Common myeloid progenitor, CD34-positive (primary cell): ENCODE data around the gene SSRP1.

ENCODE experiments used
- CTCF ChIA-PET: fragments of 350-600 bp; sonication (Branson Sonifier 250); formaldehyde crosslinking; loops from one replicate; lab custom pipeline; 2021; ENCODE audit warnings: antibody characterized with exemption; lab: Charles Lee
- POLR2A ChIA-PET: fragments of 350-600 bp; sonication (Branson Sonifier 250); formaldehyde crosslinking; loops from one replicate; lab custom pipeline; 2021; ENCODE audit warnings: antibody characterized with exemption; lab: Charles Lee
- DNase-seq, 3 donors: peaks; one replicate each; pipeline versions ENCODE4 v3.0.0 to v3.0.0-alpha.2; 2013
- H3K27ac ChIP-seq, 2 experiments: 1 replicate in 1 of 2; 2 replicates in 1 of 2; pipeline ENCODE4 v1.7.0; 2013; ENCODE audit warnings: inconsistent platforms in 2 of 2, low read length in 2 of 2, mild to moderate bottlenecking in 2 of 2, low read depth in 1 of 2, moderate library complexity in 1 of 2; ENCODE audit not compliant: severe bottlenecking in 2 of 2, insufficient read depth in 1 of 2, poor library complexity in 1 of 2
- H3K27me3 ChIP-seq, 5 experiments: replicated peaks in 2 of 5; 1 replicate in 3 of 5; 2 replicates in 2 of 5; pipeline versions ENCODE4 v1.6.1 to v1.7.0; 2013; ENCODE audit warnings: low read length in 4 of 5, mild to moderate bottlenecking in 2 of 5, moderate library complexity in 2 of 5, inconsistent platforms in 1 of 5; ENCODE audit not compliant: insufficient read depth in 5 of 5, control insufficient read depth in 4 of 5
- H3K36me3 ChIP-seq, 4 experiments: 1 replicate in 2 of 4; 2 replicates in 2 of 4; pipeline versions ENCODE4 v1.6.1 to v1.7.0; 2013; ENCODE audit warnings: low read length in 3 of 4, control low read depth in 1 of 4, mild to moderate bottlenecking in 1 of 4; ENCODE audit not compliant: control insufficient read depth in 4 of 4, insufficient read depth in 4 of 4
- H3K4me1 ChIP-seq, 4 experiments: 1 replicate in 3 of 4; 2 replicates in 1 of 4; pipeline versions ENCODE4 v1.6.1 to v1.7.1; 2013; ENCODE audit warnings: low read length in 3 of 4, mild to moderate bottlenecking in 3 of 4, control low read depth in 1 of 4, inconsistent platforms in 1 of 4, moderate library complexity in 1 of 4; ENCODE audit not compliant: control insufficient read depth in 4 of 4, insufficient read depth in 4 of 4; ENCODE audit errors: control extremely low read depth in 1 of 4
- H3K4me3 ChIP-seq, 7 experiments: 1 replicate in 4 of 7; 2 replicates in 3 of 7; pipeline versions ENCODE4 v1.5.1 to v1.7.0; 2013; ENCODE audit warnings: mild to moderate bottlenecking in 7 of 7, low read length in 6 of 7, moderate library complexity in 6 of 7, inconsistent platforms in 2 of 7, low read depth in 2 of 7, control low read depth in 1 of 7; ENCODE audit not compliant: insufficient read depth in 4 of 7, control insufficient read depth in 1 of 7; ENCODE audit errors: extremely low read depth in 1 of 7
- H3K9me3 ChIP-seq, 5 experiments: 1 replicate in 4 of 5; 2 replicates in 1 of 5; pipeline versions ENCODE4 v1.6.1 to v1.7.1; 2013; ENCODE audit warnings: low read length in 4 of 5, mild to moderate bottlenecking in 2 of 5, inconsistent platforms in 1 of 5, low read depth in 1 of 5, moderate library complexity in 1 of 5; ENCODE audit not compliant: control insufficient read depth in 4 of 5, insufficient read depth in 2 of 5; ENCODE audit errors: control extremely low read depth in 1 of 5
- WGBS: methylation state at CpG from one replicate; pipeline ENCODE4 v1.1.5; 2013; ENCODE audit not compliant: insufficient coverage; 5-methylcytosine and 5-hydroxymethylcytosine counted together

The SSRP1 gene

GRCh38 chr11:57375490-57375889 lies 39.8 kb upstream of the SSRP1 start:
- H3K36me3 ChIP-seq, result no peaks in the 10 kb centered on the region
- WGBS, result 20% methylated on average over 2 of the region's 2 CpGs
- ChIA-PET CTCF (no interaction called here), POLR2A (no interaction called here)
- DNase-seq, result no peak
- peaks cover 0 to 13% (median 7%) of the 10 kb centered on the region in 4 experiments for H3K4me1 ChIP-seq
- H3K27ac ChIP-seq, result no peak overlapping the region
- H3K27me3 ChIP-seq, result peaks cover 0 to 4% (median 0%) of the 10 kb centered on the region in 5 experiments
- no peak overlapping the region for H3K4me3 ChIP-seq
- no peaks in the 10 kb centered on the region for H3K9me3 ChIP-seq

GRCh38 chr11:57374966-57375365 lies 39.3 kb upstream of the SSRP1 start:
- Histone ChIP-seq H3K4me1 (peaks cover 0 to 13% (median 7%) of the 10 kb centered on the region in 4 experiments), H3K36me3 (no peaks in the 10 kb centered on the region), H3K4me3 (no peak overlapping the region), H3K27me3 (peaks cover 0 to 4% (median 0%) of the 10 kb centered on the region in 5 experiments), H3K9me3 (no peaks in the 10 kb centered on the region), H3K27ac (no peak overlapping the region)
- 92% methylated on average over 2 of the region's 3 CpGs for WGBS
- ChIA-PET CTCF (no interaction called here), POLR2A (no interaction called here)
- DNase-seq, result no peak

GRCh38 chr11:57373146-57373545 lies 37.5 kb upstream of the SSRP1 start:
- Histone ChIP-seq H3K4me1 (peaks cover 0 to 28% (median 19%) of the 10 kb centered on the region in 4 experiments), H3K27me3 (peaks cover 0 to 4% (median 0%) of the 10 kb centered on the region in 5 experiments), H3K27ac (no peak overlapping the region), H3K4me3 (no peak overlapping the region), H3K36me3 (no peaks in the 10 kb centered on the region), H3K9me3 (no peaks in the 10 kb centered on the region)
- no peak for DNase-seq
- WGBS, result no CpG with 5 or more reads among the region's 3 CpGs
- CTCF ChIA-PET, result interaction anchor here (1.0 to 1.4 kb wide), 2 partner anchors 11 to 15 kb away, joined by 3 to 4 read pairs; no protein-coding TSS in a partner anchor
- POLR2A ChIA-PET, result no interaction called here

GRCh38 chr11:57370941-57371340 lies 35.2 kb upstream of the SSRP1 start:
- Histone ChIP-seq H3K36me3 (no peaks in the 10 kb centered on the region), H3K4me1 (peaks cover 1 to 47% (median 25%) of the 10 kb centered on the region in 4 experiments), H3K4me3 (no peak overlapping the region), H3K9me3 (no peaks in the 10 kb centered on the region), H3K27me3 (no peaks in the 10 kb centered on the region), H3K27ac (no peak overlapping the region)
- ChIA-PET CTCF (no interaction called here), POLR2A (no interaction called here)
- no peak for DNase-seq

GRCh38 chr11:57370251-57370650 lies 34.6 kb upstream of the SSRP1 start:
- no peak overlapping the region for H3K27ac ChIP-seq
- CTCF ChIA-PET, result interaction anchor here (1.1 kb wide), 1 partner anchor 9 kb away, joined by 3 read pairs; no protein-coding TSS in a partner anchor
- no peak overlapping the region for H3K4me3 ChIP-seq
- WGBS, result 97% methylated on average over 6 of the region's 7 CpGs
- POLR2A ChIA-PET, result no interaction called here
- no peak for DNase-seq
- peaks cover 1 to 48% (median 19%) of the 10 kb centered on the region in 4 experiments for H3K4me1 ChIP-seq
- H3K27me3 ChIP-seq, result no peaks in the 10 kb centered on the region
- no peaks in the 10 kb centered on the region for H3K9me3 ChIP-seq
- no peaks in the 10 kb centered on the region for H3K36me3 ChIP-seq

GRCh38 chr11:57368845-57369232 lies 33.1 kb upstream of the SSRP1 start:
- Histone ChIP-seq H3K9me3 (no peaks in the 10 kb centered on the region), H3K4me1 (peaks cover 1 to 54% (median 18%) of the 10 kb centered on the region in 4 experiments), H3K36me3 (no peaks in the 10 kb centered on the region), H3K27me3 (no peaks in the 10 kb centered on the region), H3K27ac (no peak overlapping the region), H3K4me3 (no peak overlapping the region)
- no peak for DNase-seq
- 88% methylated on average over 5 of the region's 5 CpGs for WGBS
- CTCF ChIA-PET, result interaction anchor here (0.5 to 1.9 kb wide), 2 partner anchors 17 to 20 kb away, joined by 4 read pairs; no protein-coding TSS in a partner anchor
- POLR2A ChIA-PET, result no interaction called here

GRCh38 chr11:57368106-57368844 lies 32.6 kb upstream of the SSRP1 start:
- 55% methylated on average over 10 of the region's 19 CpGs for WGBS
- POLR2A ChIA-PET, result no interaction called here

More at GRCh38 chr11:57368106-57368844, 32.6 kb upstream of the SSRP1 start:
- peak; percentile 42 to 69 (median 66) for DNase-seq
- Histone ChIP-seq H3K27me3 (no peaks in the 10 kb centered on the region), H3K4me3 (peak overlapping the region in 1 of 7 experiments; percentile 22), H3K27ac (no peak overlapping the region), H3K4me1 (peaks cover 1 to 54% (median 18%) of the 10 kb centered on the region in 4 experiments), H3K9me3 (no peaks in the 10 kb centered on the region), H3K36me3 (no peaks in the 10 kb centered on the region)
- CTCF ChIA-PET, result interaction anchor here (0.5 to 1.9 kb wide), 4 partner anchors 18 to 89 kb away, joined by 3 to 4 read pairs (median 4); no protein-coding TSS in a partner anchor
